Endothelial cell of umbilical vein (primary cell): Measurements from ENCODE around the gene CLEC18A. TPM values are rescaled to one million over a fixed set of nuclear protein-coding genes. Genes with fewer than 3 reads are reported as not detected.
"Not testable (repeated sequence)": the region's sequence is repeated elsewhere in the genome, so short reads cannot be mapped to it uniquely, and the experiment has no call there.

ENCODE experiments used
- BruUV-seq: library from RNA; stranded (reverse); fragments of 400-500 nt; replicated peaks from 2 replicates; lab custom pipeline; 2021; lab: Mats Ljungman, UMichigan
- CTCF ChIA-PET: fragments of 300-600, 350-600 bp; sonication (Branson Sonifier 250); formaldehyde crosslinking; loops from one replicate; lab custom pipeline; 2021; ENCODE audit warnings: antibody characterized with exemption, inconsistent platforms; lab: Charles Lee
- POLR2A ChIA-PET: fragments of 300-600, 350-600 bp; sonication (Branson Sonifier 250); formaldehyde crosslinking; loops from one replicate; lab custom pipeline; 2021; ENCODE audit warnings: antibody characterized with exemption, inconsistent platforms; lab: Charles Lee
- DNase-seq: peaks from one replicate; pipeline ENCODE4 v3.0.0-alpha.2; 2011; ENCODE audit warnings: low read depth, low spot score
- FAIRE-seq: peaks from 2 replicates; lab custom pipeline; 2011; peaks lifted over from hg19 to GRCh38; lab: Jason Lieb, UNC
- H2AFZ ChIP-seq: 2 replicates; pipeline ENCODE4 v1.6.0; 2012; ENCODE audit warnings: low read depth, low read length, control low read depth, inconsistent platforms
- H3K27ac ChIP-seq: 2 replicates; pipeline ENCODE4 v1.5.1; 2011; ENCODE audit warnings: low read depth, mild to moderate bottlenecking, control low read depth, low read length, moderate library complexity; ENCODE audit not compliant: insufficient read depth
- H3K27me3 ChIP-seq, 2 experiments: 2 replicates each; pipeline versions ENCODE4 v1.6.0 to v1.6.1; 2011; ENCODE audit warnings: low read length in 2 of 2, mixed read lengths in 1 of 2; ENCODE audit not compliant: control insufficient read depth in 2 of 2, insufficient read depth in 2 of 2
- H3K36me3 ChIP-seq, 2 experiments: 2 replicates in 1 of 2; 3 replicates in 1 of 2; pipeline ENCODE4 v1.5.1; 2011; ENCODE audit warnings: low read length in 2 of 2, mild to moderate bottlenecking in 1 of 2, moderate library complexity in 1 of 2; ENCODE audit not compliant: control insufficient read depth in 2 of 2, insufficient read depth in 2 of 2; ENCODE audit errors: extremely low read depth in 1 of 2
- H3K4me1 ChIP-seq: 3 replicates; pipeline ENCODE4 v1.5.1; 2011; ENCODE audit warnings: mild to moderate bottlenecking, low read length; ENCODE audit not compliant: control insufficient read depth, insufficient read depth; ENCODE audit errors: extremely low read depth
- H3K4me2 ChIP-seq: 2 replicates; pipeline ENCODE4 v1.6.1; 2011; ENCODE audit warnings: low read length, control low read depth, mixed read lengths; ENCODE audit not compliant: insufficient read depth
- H3K4me3 ChIP-seq, 3 experiments: fragments of 200-600 bp in 1 of 3; sonication (generic), shearing (Covaris generic) in 1 of 3; replicated peaks in 1 of 3; 2 replicates each; pipeline ENCODE4 v1.5.1; 2011 to 2016; ENCODE audit warnings: control low read depth in 3 of 3, low read length in 3 of 3, mild to moderate bottlenecking in 2 of 3, inconsistent platforms in 1 of 3, low read depth in 1 of 3, moderate library complexity in 1 of 3; ENCODE audit not compliant: insufficient read depth in 1 of 3
- H3K79me2 ChIP-seq: 2 replicates; pipeline ENCODE4 v1.6.0; 2012; ENCODE audit warnings: low read length, inconsistent platforms; ENCODE audit not compliant: control insufficient read depth, insufficient read depth
- H3K9ac ChIP-seq: replicated peaks from 2 replicates; pipeline ENCODE3; 2011; ENCODE audit warnings: low read length, control low read depth; ENCODE audit not compliant: insufficient read depth; ENCODE audit errors: extremely low read depth
- H3K9me1 ChIP-seq: replicated peaks from 3 replicates; pipeline ENCODE4 v1.6.0; 2011; ENCODE audit warnings: mild to moderate bottlenecking, low read length; ENCODE audit not compliant: control insufficient read depth, insufficient read depth; ENCODE audit errors: extremely low read depth
- H3K9me3 ChIP-seq: replicated peaks from 2 replicates; pipeline ENCODE4 v1.5.1; 2012; ENCODE audit warnings: low read length, inconsistent platforms; ENCODE audit not compliant: control insufficient read depth, insufficient read depth
- H4K20me1 ChIP-seq: replicated peaks from 2 replicates; pipeline ENCODE3; 2011; ENCODE audit warnings: mild to moderate bottlenecking, low read length; ENCODE audit not compliant: control insufficient read depth, insufficient read depth; ENCODE audit errors: extremely low read depth
- dilution Hi-C: fragments of 300-500 bp; cut with MboI; formaldehyde crosslinking; loops from one replicate; pipeline ENCODE4 v1.15.0; 2019; ENCODE audit warnings: low sequenced_read_pairs; ENCODE audit not compliant: extremely low pct_ligation_motif_present
- intact Hi-C: fragments of 100-400 bp; cut with micrococcal nuclease; formaldehyde crosslinking; loops from one replicate; pipeline ENCODE4 v1.10.0; 2022
- polyA plus RNA-seq, 4 experiments: library from polyadenylated mRNA; depleted of rRNA in 3 of 4; stranded (reverse) in 3 of 4; unstranded in 1 of 4; fragments of >200 nt; gene quantifications; 2 replicates each; pipeline versions ENCODE4 v1.2.1 to v1.2.3, GENCODE V29; 2011 to 2012; ENCODE audit warnings: missing spikeins in 1 of 4
- total RNA-seq: library from RNA; stranded (reverse); gene quantifications from 2 replicates; pipeline ENCODE4 v1.2.3, GENCODE V29; 2021

The CLEC18A gene
- total and polyA plus RNA-seq, 2 donors (not counting 3 experiments of a cell fraction or from before 2014, with no cell fraction given), result 0.35 to 0.51 TPM

GRCh38 chr16:69965661-69966054, 14.5 kb downstream of the CLEC18A start:
- FAIRE-seq, dilution Hi-C loops, H3K27me3 ChIP-seq, DNase-seq, H3K4me1 ChIP-seq, H3K9me3 ChIP-seq, H3K9ac ChIP-seq, BruUV-seq, H3K79me2 ChIP-seq, H3K27ac ChIP-seq, H2AFZ ChIP-seq, H3K9me1 ChIP-seq, intact Hi-C loops, H3K4me2 ChIP-seq, H4K20me1 ChIP-seq, CTCF ChIA-PET, POLR2A ChIA-PET, H3K36me3 ChIP-seq: not testable (repeated sequence)
- peak overlapping the region in 1 of 3 experiments; percentile 35 for H3K4me3 ChIP-seq

GRCh38 chr16:69967688-69968087, 16.6 kb downstream of the CLEC18A start:
- H3K9me3 ChIP-seq, H4K20me1 ChIP-seq, H3K27ac ChIP-seq, H3K9ac ChIP-seq, H3K27me3 ChIP-seq, DNase-seq, H3K79me2 ChIP-seq, POLR2A ChIA-PET, H3K4me1 ChIP-seq, H3K4me3 ChIP-seq, BruUV-seq, H3K9me1 ChIP-seq, CTCF ChIA-PET, FAIRE-seq, H3K36me3 ChIP-seq, H3K4me2 ChIP-seq, H2AFZ ChIP-seq, intact Hi-C loops, dilution Hi-C loops: not testable (repeated sequence)

GRCh38 chr16:69968125-69968524, 17.0 kb downstream of the CLEC18A start:
- intact Hi-C loops, dilution Hi-C loops: not testable (repeated sequence)

GRCh38 chr16:69969657-69970056, 18.5 kb downstream of the CLEC18A start:
- intact Hi-C loops, H3K4me1 ChIP-seq, H3K9me1 ChIP-seq, BruUV-seq, H3K27ac ChIP-seq, H3K79me2 ChIP-seq, H3K9ac ChIP-seq, H2AFZ ChIP-seq, DNase-seq, H3K27me3 ChIP-seq, H4K20me1 ChIP-seq, dilution Hi-C loops, POLR2A ChIA-PET, H3K4me2 ChIP-seq, H3K36me3 ChIP-seq, CTCF ChIA-PET, H3K9me3 ChIP-seq, H3K4me3 ChIP-seq, FAIRE-seq: not testable (repeated sequence)

More at GRCh38 chr16:69968125-69968524, 17.0 kb downstream of the CLEC18A start:
- H3K36me3 ChIP-seq, BruUV-seq, H3K79me2 ChIP-seq, H3K27me3 ChIP-seq, CTCF ChIA-PET, FAIRE-seq, H3K27ac ChIP-seq, DNase-seq, H4K20me1 ChIP-seq, H3K4me1 ChIP-seq, H3K9me1 ChIP-seq, H3K9ac ChIP-seq, H3K4me2 ChIP-seq, H3K4me3 ChIP-seq, POLR2A ChIA-PET, H2AFZ ChIP-seq, H3K9me3 ChIP-seq: not testable (repeated sequence)
